NT2/D1 (cell line): ENCODE measurements around the gene KCNQ5.
"Not testable (repeated sequence)": the region's sequence is repeated elsewhere in the genome, so short reads cannot be mapped to it uniquely, and the experiment has no call there.

Source experiments
- DNase-seq: peaks from one replicate; pipeline ENCODE4 v3.0.0-alpha.2; 2011; ENCODE audit warnings: low read depth, low spot score
- H3K27me3 ChIP-seq: 2 replicates; pipeline ENCODE4 v1.6.0; 2011; ENCODE audit warnings: mild to moderate bottlenecking; ENCODE audit not compliant: insufficient read length, insufficient read depth
- H3K36me3 ChIP-seq: 2 replicates; pipeline ENCODE4 v1.6.1; 2011; ENCODE audit warnings: mild to moderate bottlenecking, low read length, mixed read lengths; ENCODE audit not compliant: insufficient read depth, insufficient read length
- H3K4me1 ChIP-seq: 2 replicates; pipeline ENCODE4 v1.5.1; 2011; ENCODE audit not compliant: insufficient read depth, insufficient read length
- H3K4me3 ChIP-seq: 2 replicates; pipeline ENCODE4 v1.5.1; 2011; ENCODE audit warnings: low read depth; ENCODE audit not compliant: insufficient read length
- H3K9ac ChIP-seq: 2 replicates; pipeline ENCODE4 v1.6.0; 2011; ENCODE audit warnings: low read depth; ENCODE audit not compliant: insufficient read length
- H3K9me3 ChIP-seq: 2 replicates; pipeline ENCODE4 v1.5.1; 2011; ENCODE audit warnings: mild to moderate bottlenecking, low read length; ENCODE audit not compliant: insufficient read depth
- SUZ12 ChIP-seq: IDR thresholded peaks from 2 replicates; pipeline ENCODE4 v1.6.1; 2011; ENCODE audit not compliant: insufficient read length, insufficient read depth; ENCODE audit errors: extremely low read depth
- YY1 ChIP-seq: IDR thresholded peaks from 2 replicates; pipeline ENCODE4 v1.6.1; 2011; ENCODE audit not compliant: insufficient read length, insufficient read depth
- ZNF274 ChIP-seq: IDR thresholded peaks from 2 replicates; pipeline ENCODE4 v1.6.1; 2011; ENCODE audit warnings: mild to moderate bottlenecking, low read depth, low read length

KCNQ5 gene

DNA sequence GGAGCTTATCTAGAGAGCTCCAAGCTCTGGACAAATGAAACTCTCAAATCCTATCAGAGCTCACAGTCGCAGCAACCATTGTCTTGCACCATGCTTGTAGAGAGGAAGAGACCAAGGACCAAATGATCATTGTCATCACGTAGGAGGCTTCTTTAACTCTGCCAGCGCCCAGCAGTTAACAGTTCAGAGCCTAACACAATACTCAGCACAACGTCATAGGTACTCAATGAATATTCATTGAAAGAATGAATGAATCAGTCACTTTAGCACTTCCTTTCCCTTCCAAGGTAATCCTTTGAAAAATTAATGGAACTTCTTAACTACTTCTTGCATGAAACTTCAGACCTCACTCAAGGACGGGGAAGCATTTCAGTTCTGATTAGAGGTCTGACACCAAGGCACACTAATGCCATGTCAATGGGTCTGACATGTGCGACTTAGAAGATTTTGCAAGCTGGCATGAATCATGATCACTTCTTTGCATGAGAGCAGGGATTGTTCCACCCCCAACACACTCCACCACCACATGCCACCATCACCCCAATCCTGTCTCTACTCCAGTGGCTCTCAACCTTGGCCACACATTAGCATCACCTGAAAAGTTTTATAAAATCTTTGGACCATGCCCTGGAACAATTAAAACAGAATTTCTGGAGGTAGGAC is 558.3 kb downstream of the KCNQ5 start:
- H3K4me3 ChIP-seq = no peak overlapping the region
- no peaks in the 10 kb centered on the region for H3K36me3 ChIP-seq
- H3K27me3 ChIP-seq = no peaks in the 10 kb centered on the region
- H3K9me3 ChIP-seq = no peaks in the 10 kb centered on the region
- TF ChIP-seq YY1 (no peak), ZNF274 (no peak), SUZ12 (no peak)
- H3K4me1 ChIP-seq = no peaks in the 10 kb centered on the region
- no peak overlapping the region for H3K9ac ChIP-seq
- DNase-seq = no peak

DNA sequence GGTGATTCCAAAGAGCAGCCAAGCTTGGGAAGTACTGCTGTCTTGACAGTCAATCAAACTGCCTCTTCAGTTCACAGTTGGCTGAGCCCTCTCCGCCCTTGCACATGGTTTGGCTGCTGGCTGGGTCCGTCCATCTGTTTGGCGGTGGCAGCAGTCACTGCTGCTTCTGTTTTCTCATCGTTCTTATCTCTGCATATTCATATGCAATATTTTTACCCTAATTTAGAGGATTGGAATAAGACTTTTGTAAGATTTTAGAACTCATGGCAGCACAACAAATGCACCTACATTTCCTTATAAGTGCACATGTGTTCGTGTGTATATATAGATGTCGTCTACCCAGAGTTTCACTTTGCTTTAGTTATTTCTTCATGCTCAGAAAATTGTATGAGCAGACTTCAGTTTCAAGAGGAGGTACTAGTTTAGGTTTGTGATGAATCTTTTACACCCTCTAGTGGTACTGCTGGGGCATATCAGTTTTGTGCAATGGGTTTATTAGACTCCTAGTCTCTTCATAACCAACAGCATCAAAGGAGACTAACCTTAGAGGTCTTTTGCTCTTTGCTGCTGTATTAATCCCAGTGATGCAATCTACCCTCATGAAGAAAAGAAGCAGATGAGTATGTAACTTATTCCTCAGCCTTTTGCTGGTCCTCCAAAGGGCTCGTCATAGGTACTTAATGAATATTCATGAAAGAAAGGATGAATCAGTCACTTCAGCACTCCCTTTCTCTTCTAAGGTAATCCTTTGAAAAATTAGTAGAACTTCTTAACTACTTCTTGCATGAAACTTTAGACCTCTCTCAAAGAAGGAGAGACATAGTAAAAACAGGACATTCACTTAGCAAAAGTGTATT is 559.1 kb downstream of the KCNQ5 start:
- Histone ChIP-seq H3K9me3 (no peaks in the 10 kb centered on the region), H3K4me1 (no peaks in the 10 kb centered on the region), H3K36me3 (no peaks in the 10 kb centered on the region), H3K9ac (no peak overlapping the region), H3K27me3 (no peaks in the 10 kb centered on the region), H3K4me3 (no peak overlapping the region)
- DNase-seq = no peak
- no peak for TF ChIP-seq YY1

DNA sequence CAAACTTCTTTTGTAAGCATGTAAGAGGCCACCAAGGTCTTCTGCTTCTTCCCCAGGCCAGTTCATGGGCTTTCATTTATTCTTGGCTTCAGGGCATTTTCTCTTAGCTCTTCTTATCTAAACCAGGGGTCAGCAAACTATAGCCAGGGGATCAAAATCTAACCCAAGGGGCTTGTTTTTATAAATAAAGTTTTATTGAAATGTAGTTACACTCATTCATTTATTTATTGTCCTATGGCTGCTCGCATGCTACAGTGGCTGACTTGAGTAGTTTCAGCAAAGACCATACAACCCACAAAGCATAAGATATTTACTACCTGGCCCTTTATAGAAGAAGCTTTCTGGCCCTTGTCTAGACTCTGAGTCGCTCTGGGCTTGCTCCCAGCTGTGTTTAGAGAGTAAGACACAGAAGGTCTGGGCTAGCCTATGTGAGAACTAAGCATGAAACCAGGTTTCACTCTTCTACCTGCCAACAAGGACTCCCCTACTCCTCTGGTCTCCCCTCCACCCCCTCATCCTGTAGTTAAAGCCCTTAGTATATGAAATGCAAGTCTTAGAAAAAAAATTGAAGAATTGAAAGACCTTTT is 560.2 kb downstream of the KCNQ5 start:
- no peaks in the 10 kb centered on the region for H3K27me3 ChIP-seq

DNA sequence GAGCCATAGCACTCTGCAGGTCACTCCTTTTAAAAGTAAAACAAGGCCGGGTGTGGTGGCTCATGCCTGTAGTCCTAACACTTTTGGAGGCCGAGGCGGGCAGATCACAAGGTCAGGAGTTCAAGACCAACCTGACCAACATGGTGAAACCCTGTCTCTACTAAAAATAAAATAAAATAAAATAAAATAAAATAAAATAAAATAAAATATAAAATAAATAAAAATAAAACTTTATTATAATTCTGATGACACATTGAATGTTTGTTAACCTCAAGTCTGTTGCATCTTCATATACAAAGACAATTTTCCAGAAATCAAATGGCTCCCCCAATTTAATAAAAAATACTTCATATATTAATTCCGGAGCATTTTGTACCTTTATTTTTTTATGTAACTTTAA is 571.4 kb downstream of the KCNQ5 start:
- not testable (repeated sequence) for H3K4me1 ChIP-seq, H3K4me3 ChIP-seq

More for the DNA sequence above, 560.2 kb downstream of the KCNQ5 start:
- Histone ChIP-seq H3K4me1 (no peaks in the 10 kb centered on the region), H3K4me3 (no peak overlapping the region), H3K36me3 (no peaks in the 10 kb centered on the region), H3K9me3 (no peaks in the 10 kb centered on the region), H3K9ac (no peak overlapping the region)
- DNase-seq = no peak
- TF ChIP-seq SUZ12 (no peak), ZNF274 (no peak)

DNA sequence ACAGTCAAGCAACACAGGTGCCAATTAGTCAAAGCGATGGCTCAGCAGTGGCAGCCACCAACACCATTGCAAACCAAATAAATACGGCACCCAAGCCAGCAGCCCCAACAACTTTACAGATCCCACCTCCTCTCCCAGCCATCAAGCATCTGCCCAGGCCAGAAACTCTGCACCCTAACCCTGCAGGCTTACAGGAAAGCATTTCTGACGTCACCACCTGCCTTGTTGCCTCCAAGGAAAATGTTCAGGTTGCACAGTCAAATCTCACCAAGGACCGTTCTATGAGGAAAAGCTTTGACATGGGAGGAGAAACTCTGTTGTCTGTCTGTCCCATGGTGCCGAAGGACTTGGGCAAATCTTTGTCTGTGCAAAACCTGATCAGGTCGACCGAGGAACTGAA is 572.9 kb downstream of the KCNQ5 start:
- DNase-seq = no peak
- TF ChIP-seq ZNF274 (no peak), YY1 (no peak), SUZ12 (no peak)
- no peak overlapping the region for H3K9ac ChIP-seq
- no peaks in the 10 kb centered on the region for H3K27me3 ChIP-seq
- no peaks in the 10 kb centered on the region for H3K4me1 ChIP-seq
- no peaks in the 10 kb centered on the region for H3K36me3 ChIP-seq
- no peak overlapping the region for H3K4me3 ChIP-seq
- H3K9me3 ChIP-seq = no peaks in the 10 kb centered on the region

More for the DNA sequence above, 571.4 kb downstream of the KCNQ5 start:
- H3K9me3 ChIP-seq, H3K9ac ChIP-seq, DNase-seq, H3K27me3 ChIP-seq, H3K36me3 ChIP-seq: not testable (repeated sequence)

DNA sequence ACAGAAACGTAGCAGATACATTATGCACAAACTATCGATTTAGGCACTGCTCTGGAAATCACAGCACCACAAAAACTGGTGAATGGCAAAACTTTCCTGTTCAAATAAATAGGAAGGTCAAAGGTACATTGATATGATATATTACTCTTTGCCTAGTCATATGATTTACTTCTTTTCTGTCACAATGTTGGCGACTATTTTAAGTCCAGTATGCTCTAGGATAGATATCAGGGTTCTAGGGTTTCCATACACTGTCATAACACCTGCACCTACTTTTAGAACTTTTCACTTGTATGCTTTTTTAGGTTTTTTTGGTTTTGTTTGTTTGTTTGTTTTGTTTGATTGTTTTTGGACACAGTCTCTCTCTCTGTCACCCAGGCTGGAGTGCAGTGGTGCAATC is 578.4 kb downstream of the KCNQ5 start:
- H3K27me3 ChIP-seq = no peaks in the 10 kb centered on the region
- no peak for TF ChIP-seq ZNF274
- no peak for TF ChIP-seq SUZ12
- no peak for TF ChIP-seq YY1
- no peaks in the 10 kb centered on the region for H3K36me3 ChIP-seq
- no peak overlapping the region for H3K9ac ChIP-seq
- no peaks in the 10 kb centered on the region for H3K9me3 ChIP-seq
- H3K4me1 ChIP-seq = peaks cover 3% of the 10 kb centered on the region
- no peak overlapping the region for H3K4me3 ChIP-seq
- no peak for DNase-seq

DNA sequence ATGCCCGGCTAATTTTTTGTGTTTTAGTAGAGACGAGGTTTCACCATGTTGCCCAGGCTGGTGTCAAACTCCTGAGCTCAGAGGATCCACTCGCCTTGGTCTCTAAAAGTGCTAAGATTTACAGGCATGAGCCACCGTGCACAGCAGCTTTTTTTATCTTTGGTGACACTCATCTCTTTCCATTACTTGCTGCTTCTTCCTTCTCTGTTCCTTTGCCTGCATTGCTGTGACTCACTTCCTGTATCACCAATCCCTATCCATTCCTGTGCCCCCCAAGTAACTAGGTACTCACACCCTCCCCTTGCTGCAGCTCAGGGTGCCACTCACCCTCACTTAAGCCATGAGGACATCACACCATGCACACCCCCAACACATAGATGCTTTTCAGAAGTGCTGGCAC is 578.9 kb downstream of the KCNQ5 start:
- no peak for TF ChIP-seq SUZ12
- no peak for TF ChIP-seq YY1
- TF ChIP-seq ZNF274 = no peak
- Histone ChIP-seq H3K9ac (no peak overlapping the region), H3K9me3 (no peaks in the 10 kb centered on the region), H3K27me3 (no peaks in the 10 kb centered on the region), H3K4me3 (no peak overlapping the region), H3K36me3 (no peaks in the 10 kb centered on the region), H3K4me1 (peaks cover 3% of the 10 kb centered on the region)
- no peak for DNase-seq
